GM18508 (cell line): Measurements from ENCODE around the gene NHSL2.

Experiments
- ATAC-seq: cut with Tn5 transposase; IDR thresholded peaks from one replicate; pipeline ENCODE4 v1.9.1; 2021; ENCODE audit warnings: moderate number of reproducible peaks; ENCODE audit not compliant: insufficient read depth, unreplicated experiment

Gene NHSL2

DNA sequence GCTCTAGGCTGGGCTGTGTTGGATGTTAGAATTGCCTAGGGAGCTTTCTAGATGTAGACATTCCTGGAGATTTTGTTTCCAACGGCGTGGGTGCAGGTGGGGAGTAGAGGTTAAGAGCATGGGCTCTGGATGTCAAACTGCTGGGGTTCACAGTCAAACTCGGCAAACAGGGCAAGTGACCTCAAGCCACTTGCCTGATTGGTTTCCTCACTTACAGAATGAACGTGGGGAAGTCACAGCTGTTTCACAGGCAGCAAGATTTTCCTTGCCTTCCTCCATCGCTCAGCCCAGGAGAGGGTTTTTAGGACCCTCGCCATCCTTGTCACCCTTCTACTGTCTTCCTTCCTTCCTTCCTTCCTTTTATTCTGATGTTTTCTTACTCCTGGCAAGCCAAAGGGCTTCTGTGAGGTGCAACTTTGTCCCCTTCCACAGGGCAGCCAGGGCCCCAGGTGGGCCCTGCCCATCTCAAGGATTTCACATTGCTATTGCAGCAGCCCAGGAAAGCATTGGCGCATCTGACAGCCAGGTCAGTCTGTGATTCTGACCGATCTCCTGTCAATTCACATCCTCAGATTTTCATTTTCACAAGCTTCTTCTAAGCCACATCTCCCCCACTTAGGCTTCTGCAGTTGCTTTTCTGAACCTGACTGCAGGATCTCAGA is 214.0 kb downstream of the NHSL2 start:
- ATAC-seq, result no peak

DNA sequence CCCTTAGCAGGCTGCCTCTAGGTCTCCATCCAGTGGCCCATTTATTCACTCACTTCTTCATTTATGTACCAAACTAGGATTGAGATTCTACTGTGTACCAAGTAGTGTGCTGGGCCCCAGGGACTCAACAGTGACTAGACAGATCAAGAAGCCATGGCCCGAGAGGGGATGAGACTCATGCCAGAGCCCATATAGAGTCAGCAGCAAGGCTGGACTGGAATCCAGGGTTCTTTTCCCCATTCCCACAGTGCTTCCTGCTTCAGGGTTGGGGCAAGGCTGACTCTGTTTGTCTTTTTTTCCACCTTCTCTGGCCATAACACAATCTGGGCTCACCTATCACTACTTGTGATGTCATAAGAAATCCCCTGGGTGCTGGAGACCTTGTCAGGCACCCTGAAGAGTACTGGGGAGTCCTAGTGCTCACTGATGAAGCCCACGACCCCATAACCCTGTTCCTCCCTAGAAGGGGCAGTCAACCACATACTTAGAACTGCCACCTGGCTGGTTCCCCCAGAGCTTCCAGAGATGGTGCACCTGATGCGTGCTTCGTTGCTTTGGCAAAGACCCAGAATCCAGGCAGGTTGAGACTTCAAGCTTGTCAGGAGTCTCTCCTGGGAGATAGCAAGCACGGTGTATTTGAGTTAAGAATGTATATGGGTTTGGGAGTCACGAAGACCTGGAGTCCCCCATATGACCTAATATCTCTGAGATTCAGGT is 214.8 kb downstream of the NHSL2 start:
- ATAC-seq, result no peak

DNA sequence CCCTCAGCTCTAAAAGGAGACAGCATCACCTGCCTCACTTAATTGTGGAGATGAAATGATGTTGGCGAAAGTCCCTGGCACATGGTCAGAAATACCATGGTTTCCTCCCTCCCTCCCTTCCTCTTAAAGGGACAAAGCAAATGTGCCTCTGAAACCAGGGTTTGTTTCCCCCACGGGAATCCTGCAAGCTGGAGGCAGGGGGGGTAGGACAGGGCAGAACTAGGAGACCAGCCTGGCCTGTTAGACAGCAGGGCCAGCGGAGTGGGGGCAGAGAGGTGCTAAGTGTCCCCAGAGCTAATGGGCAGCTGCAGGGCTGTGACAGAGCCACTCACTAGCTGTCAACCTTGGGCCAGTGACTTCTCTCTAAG is 215.4 kb downstream of the NHSL2 start:
- ATAC-seq, result no peak

DNA sequence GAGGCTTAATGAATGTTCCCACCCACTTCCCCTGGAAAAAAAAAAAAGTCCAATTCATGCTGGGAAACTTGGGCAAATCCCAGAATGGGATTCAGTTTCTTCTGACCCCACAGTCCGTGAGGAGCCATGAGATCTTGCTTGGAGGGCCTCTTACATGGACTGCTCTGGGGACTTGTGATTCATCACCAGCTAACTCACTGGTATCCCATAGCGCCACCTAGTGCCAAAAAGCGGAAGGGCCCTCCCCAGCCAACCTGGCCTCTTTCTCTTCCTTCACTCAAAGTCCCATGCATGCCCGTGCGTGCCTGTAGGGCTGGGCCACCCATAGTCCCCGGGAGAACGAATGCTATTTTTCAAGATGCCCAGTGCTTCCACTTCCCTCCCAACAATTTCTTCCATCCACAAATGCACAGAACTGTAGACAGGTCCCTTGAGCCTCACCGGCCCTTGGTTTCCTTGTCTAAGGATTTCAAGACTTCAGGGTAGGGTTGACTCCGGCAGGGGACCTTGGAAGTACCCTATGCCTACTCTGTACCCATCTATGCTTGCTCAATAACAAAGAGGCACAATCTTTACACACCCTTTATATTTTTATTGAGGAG is 216.0 kb downstream of the NHSL2 start:
- ATAC-seq, result no peak

DNA sequence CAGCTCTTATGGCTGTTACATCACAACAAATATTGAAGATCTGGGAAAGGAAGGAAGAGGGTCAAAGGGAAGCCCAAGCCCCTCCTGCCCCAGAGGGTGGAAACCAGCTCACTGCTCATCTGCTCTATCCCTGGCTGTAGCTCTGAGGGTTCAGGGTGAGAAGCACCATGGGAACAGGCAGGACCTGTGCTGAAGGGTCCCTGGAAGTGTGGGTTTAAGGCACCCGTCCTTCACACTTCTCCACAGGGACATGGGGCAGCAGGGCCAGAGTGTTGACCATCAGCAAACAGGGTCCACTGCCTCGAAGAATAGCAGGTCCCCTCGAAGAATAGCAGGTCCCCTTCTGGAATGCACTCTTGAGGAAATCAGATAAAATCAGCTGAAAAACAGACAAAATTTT is 216.7 kb downstream of the NHSL2 start:
- ATAC-seq, result no peak

DNA sequence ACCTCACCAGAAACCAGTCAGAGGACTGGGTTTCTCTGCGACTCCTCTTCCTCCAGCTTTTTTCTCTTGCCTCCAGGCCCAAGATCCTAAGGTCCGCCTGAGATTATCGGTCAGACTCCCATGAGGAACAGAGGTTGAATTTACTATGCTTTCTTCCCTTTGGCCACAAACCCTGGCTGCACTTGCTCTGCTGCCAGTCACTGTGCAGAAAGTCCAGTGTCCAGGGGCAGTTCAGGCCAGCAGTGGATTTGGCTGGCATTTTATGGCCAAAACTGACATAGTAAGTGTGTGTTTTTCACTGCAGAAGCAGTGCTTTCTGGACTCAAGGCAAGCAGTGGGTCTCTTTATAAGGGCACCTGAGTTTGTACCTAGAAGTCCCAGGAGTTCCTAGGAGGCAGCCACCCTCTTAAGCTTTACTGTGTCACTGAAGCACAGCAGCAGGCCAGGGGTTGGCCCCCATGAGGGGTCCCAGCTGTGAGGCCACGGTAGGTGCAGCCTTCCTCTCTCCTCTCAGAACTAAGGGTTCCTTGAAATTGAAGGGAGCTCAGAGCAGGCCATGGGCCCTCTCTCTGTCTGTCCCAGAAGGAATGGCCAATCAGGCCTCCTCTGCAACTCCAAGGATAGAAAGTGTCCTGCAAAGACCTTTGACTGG is 217.7 kb downstream of the NHSL2 start:
- ATAC-seq, result no peak

DNA sequence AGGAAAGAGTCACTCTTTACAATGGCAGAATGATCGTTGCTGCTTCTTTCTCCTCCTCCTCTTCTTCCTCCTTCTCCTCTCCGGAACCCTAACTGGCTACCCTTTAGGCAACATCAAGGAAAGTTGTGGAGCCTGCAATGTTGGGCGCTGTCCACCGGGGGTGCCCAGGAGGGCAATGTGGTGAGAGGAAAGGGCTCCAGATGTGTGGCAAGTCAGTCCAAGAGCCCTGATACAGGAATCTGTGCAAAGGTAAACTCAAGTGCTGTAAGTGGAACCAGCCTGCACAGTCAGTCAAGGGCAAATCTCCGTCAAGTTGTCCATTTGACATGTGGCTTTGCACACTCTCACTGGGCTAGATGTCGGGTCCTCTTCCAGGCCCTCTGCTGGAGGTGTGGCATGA is 218.2 kb downstream of the NHSL2 start:
- no peak for ATAC-seq

DNA sequence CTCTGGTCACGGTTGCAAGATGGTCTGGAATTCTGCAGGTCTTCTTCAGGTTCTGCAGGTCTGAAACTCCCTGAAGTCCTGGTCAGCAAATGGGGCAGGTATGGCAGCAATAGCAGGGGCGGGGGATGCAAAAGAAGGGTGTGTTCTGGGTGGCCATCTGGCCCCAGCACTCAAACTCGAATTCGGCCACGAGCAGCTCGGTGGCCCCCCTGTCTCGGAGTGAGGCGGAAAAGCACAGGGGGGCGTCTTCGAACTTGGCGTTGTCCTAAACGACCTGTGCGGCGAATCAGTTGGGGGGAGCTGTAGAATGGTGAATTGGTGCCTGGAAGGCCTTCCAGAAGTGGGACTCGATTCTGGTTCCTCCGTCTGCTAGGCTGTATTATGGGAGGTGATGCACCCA is 219.0 kb downstream of the NHSL2 start:
- ATAC-seq, result no peak

DNA sequence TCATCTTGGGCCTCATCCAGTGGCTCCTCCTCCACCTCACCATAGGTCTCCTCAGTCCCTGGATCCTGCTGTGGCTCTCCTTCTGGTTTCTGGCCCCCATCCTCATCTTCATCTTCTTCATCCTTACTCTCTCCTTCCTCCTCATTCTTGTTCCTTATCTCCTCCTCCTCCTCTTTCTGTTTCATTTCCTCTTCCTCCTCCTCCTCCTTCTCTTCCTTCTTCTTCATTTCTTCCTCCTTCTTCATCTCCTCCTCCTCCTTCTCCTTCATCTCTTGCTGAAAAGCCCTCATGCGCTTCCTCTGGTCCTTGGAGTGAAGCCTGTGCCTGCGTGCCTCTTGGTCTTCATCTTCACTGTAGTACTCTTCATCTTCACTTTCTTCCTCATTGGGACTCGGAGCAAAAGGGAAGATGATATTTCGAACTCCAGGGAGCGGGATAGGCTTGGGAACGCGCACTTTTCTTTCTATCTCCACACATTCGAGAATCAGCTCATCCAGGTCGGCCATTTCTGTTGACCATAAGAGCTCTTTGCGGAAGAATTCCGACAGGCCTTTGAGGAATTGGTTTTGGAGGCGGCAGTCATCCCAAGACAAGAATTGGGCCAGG is 219.6 kb downstream of the NHSL2 start:
- no peak for ATAC-seq

DNA sequence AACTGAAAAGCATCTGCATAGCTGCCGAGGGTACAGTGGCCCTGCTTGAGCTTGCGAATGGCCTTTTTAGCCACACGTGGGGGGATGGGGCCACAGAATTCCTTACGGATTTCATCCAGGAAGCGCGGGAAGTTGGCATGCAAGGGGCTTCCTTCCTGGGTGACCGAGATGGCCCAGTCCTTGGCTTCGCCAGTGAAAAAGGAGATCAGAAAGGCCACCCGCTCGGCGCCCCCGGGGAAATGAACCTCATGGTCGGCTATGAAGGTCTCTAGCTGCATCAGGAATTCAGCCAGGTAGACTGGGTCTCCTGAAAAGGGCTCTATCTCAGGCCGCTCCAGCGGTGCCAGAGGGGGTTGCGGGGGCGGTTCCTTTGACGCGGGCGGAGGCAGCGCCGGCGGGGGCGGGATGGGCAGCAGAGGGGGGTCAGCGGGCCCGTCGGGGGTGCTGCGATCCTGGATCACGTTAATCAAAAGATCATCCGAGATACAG is 220.2 kb downstream of the NHSL2 start:
- ATAC-seq, result no peak

DNA sequence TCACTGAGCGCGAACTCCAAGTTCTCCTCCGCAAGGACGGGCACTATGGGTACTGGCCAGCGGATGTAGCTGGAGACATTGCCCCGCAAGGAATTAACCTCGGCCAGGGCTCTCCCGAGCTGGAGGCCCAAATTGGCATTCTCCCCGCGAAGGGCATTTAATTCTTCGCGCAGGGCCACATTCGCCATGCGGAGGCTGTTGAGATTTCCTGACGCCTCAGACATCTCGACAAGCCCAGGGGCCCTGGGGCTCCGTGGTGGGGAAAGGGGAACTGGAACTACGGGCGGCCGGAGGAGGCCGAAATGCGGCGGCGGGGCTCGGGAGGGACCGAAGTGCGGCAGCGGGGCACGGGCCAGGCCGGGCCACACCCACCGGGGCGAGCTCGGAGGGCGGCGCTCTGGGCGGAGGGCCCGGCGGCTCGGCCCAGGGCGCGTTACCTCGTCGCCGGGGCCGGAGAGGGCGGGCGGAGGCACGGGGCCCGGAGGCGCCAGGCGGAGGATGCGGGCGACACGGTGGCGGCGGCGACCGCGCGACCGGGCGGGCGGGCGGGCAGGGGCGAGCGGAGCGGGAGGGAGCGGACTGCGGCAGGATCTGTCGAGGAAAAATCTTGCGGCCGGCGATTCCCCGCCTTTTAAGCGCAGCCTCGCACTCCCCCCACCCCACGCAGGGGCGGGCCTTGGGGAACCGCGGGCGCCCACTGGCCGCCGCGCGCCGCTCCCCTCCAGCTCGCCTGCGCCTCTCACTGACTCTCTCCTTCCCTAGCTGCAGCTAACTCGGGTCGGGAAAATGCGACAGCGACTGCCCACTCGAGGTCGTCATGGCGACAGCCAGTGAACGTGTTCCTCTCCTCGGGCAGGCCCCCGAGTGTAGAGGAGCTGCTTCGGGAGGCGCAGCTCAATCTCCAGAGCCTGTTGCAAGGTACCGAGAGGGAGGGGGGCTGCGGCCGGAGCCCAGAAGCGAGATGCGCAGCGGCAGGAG is 221.0 kb downstream of the NHSL2 start, which contains the start of gene RTL5:
TSS of gene RTL5 (minus strand) at position 599 of the 978 bp plus-strand sequence.
- no peak for ATAC-seq

DNA sequence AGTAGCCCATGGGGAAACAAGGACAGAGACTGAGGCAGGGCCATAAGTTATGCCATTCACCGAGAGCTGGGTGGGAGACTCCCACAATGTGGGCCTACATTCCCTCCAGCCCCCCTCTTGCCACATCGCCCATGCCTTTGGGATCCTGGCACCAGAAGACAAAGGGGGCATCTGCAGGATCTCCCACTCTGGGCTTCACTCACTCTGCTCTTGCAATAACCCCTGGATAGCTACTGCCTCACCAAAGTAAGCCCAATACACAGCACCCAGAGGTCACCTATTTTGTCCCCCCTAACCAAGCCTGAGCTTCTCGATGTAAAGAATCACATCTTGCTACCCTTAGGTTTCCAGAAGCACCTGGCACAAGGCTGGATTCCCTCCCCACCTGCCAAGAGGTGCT is 221.8 kb downstream of the NHSL2 start:
- no peak for ATAC-seq

DNA sequence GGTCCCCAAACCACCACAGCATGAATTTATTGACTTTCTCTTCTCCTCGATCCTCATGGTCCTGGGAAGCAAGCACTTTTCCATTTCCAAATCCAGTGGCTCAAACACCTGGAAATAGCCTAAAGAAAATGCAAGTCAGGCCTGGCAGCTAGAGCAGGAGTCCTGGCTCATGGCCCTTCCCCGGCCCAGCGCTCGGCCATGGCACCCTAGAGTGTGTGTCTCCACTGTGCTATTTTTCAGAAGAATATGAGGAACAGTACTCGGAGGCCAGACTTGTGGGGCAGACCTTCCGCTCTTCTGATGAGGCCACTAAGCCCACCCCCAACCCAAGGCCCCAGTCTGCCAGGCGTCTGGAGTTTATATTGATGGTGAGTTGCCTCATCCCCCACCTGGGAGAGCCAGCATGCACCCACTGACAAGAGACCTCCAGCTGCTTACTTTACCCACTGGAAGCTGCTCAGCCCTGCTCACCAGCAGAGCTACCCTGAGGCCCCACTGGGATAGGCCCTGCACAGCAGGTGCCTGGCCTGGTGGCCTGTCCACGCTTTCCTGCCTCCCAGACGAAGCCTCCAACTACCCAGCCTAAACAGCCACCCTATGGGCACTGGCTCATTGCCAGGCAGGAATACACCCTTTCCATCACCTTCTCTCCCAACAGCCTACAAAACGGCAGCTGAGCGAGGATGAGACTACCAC is 223.4 kb downstream of the NHSL2 start:
- no peak for ATAC-seq

DNA sequence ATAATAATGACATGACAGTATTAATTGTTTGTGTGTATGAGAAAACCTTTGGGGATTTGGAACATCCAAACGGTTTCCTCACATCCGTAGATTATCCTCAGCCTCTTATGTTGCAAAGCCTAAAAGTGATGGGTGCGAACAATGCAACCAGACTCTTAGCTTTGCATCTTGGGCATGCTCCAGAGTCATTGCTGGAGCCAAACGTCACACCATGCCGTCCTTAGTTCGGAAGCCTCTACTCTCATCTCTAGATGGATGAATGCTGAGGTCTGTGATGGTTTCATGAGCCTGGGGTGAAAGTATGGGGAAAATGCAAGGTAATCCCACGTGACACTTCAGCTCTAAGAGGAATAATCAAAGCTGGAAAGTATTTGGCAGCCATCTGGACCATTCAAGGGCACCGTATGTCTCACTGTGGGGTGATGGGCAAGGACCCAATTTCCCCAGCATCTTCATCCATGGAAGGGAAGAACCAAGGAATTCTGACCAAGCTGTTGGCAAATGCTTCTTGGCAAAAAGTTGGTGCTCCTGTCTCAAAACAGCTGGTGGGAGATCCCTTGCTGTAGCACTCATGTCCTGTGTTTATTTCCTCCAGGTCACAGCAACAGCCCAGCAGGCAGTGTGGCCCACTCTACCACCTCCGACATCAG is 227.3 kb downstream of the NHSL2 start:
- no peak for ATAC-seq

DNA sequence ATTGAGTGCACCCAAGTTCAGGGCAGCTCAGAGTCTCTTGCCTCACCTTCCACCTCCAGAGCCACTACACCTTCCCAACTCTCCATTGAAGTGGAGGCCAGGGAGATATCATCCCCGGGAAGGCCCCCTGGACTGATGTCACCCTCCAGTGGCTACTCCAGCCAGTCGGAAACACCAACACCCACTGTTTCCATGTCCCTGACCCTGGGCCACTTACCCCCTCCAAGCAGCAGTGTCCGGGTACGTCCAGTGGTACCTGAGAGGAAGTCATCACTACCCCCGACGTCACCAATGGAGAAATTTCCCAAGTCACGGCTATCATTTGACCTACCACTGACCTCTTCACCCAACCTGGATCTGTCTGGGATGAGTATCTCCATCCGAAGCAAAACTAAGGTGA is 228.9 kb downstream of the NHSL2 start:
- no peak for ATAC-seq

DNA sequence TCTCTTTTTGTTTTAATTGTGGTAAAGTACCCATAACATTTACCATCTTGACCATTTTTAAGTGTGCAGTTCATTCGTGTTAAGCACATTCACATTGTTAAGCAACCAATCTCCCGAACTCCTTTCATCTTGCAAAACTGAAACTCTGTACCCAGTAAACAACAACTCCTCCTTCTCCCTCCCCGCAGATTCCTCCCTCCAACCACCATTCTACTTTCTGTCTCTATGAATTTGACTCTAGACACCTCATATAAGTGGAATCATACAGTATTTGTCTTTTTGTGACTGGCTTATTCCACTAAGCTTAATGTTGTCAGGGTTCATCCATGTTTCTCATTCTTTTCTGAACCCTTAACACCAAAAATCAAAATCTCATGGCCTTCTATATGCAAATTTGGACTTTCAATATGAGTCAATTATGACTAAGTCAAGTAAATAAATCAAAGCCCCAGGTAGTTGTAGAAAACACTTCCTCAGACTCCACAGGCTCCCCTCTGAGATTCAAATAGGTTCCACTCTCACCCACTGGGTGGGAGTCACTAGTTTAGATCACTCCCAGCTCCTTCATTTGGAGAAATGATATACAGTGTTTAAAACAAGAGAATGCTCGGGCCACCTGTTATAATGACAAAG is 230.8 kb downstream of the NHSL2 start:
- ATAC-seq, result no peak

DNA sequence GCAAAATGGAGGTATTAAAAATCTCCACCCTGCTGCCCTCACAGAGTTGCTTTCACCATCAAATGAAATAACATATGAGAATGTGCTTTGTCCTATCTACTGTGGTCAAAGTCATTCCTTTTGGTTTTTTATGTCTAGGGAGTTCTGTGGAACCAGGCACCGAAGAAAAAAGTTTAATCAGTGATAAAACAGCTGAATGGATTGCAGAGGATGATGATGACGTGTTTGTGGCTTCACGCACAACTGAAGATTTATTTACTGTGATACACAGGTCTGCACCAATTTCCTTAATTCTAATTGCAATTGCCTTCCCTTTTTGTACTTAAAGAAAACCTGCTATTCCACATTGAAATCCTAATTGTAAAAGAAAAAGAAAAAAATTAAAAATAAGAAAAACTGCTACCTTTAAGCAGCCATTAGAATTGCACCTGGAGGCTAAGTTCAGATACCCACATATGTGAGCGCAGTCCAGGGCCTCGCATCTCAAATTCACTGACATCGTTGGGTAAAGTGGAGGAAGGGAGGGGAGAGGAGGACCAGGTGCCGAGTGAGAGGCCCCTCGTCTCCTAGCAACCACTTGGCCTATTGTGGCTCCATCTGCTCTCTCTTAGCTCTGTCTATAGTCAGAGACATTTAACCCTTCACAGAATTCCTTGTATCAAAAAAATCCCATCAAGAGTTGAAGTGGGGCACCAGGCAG is 231.6 kb downstream of the NHSL2 start:
- ATAC-seq, result no peak
